HepG2 (cell line): ENCODE measurements around the gene PTPRN. TPM values are rescaled to one million over a fixed set of nuclear protein-coding genes. Genes with fewer than 3 reads are reported as not detected.

Experiments used
- ATAC-seq: fragments of 200-7000 bp; cut with Tn5 transposase; 3 replicates; pipeline ENCODE4 v1.9.1; 2020; ENCODE audit warnings: mild to moderate bottlenecking, moderate library complexity
- BruUV-seq: library from RNA; stranded (reverse); fragments of 400-500 nt; replicated peaks from 2 replicates; lab custom pipeline; 2021; lab: Mats Ljungman, UMichigan
- CTCF ChIA-PET: fragments of 300-600 bp; formaldehyde crosslinking; extraction: SDS; loops from one replicate; lab custom pipeline; 2021; ENCODE audit warnings: low total read pairs, inconsistent platforms, low intra/inter-chr PET ratio; lab: Yijun Ruan, JAX
- POLR2A ChIA-PET: fragments of 350-600 bp; sonication (Branson Sonifier 250); formaldehyde crosslinking; loops from one replicate; lab custom pipeline; 2020; ENCODE audit warnings: antibody characterized with exemption, inconsistent platforms; lab: Yijun Ruan, JAX
- DNase-seq: peaks from one replicate; pipeline ENCODE4 v3.0.0-alpha.2; 2015; ENCODE audit warnings: low spot score
- FAIRE-seq: peaks from 3 replicates; lab custom pipeline; 2011; peaks lifted over from hg19 to GRCh38; lab: Jason Lieb, UNC
- H2AFZ ChIP-seq: one replicate; pipeline ENCODE4 v1.6.1; 2011; ENCODE audit warnings: low read length, inconsistent platforms
- H3K27ac ChIP-seq: fragments of 300-600 bp; 3 replicates; pipeline ENCODE4 v1.8.0; 2011; ENCODE audit warnings: mixed run types, mild to moderate bottlenecking, mixed read lengths, low read length, inconsistent platforms; ENCODE audit not compliant: insufficient read depth; ENCODE audit errors: extremely low read length
- H3K27me3 ChIP-seq, 2 experiments: fragments of 200-600 bp in 1 of 2; 2 replicates in 1 of 2; 3 replicates in 1 of 2; pipeline versions ENCODE4 v1.6.0 to v1.8.0; 2011; ENCODE audit warnings: low read length in 2 of 2, mild to moderate bottlenecking in 2 of 2, moderate library complexity in 2 of 2, inconsistent platforms in 1 of 2; ENCODE audit not compliant: insufficient read depth in 2 of 2, control insufficient read depth in 1 of 2
- H3K36me3 ChIP-seq, 2 experiments: fragments of 200-600 bp in 1 of 2; replicated peaks in 1 of 2; 2 replicates in 1 of 2; 3 replicates in 1 of 2; pipeline versions ENCODE4 v1.5.1 to v1.8.0; 2011; ENCODE audit warnings: low read length in 2 of 2, inconsistent platforms in 1 of 2; ENCODE audit not compliant: insufficient read depth in 2 of 2, control insufficient read depth in 1 of 2
- H3K4me1 ChIP-seq: 2 replicates; pipeline ENCODE4 v1.5.1; 2012; ENCODE audit warnings: low read length, inconsistent platforms; ENCODE audit not compliant: insufficient read depth
- H3K4me2 ChIP-seq: 2 replicates; pipeline ENCODE4 v1.6.0; 2011; ENCODE audit warnings: low read depth, low read length, inconsistent platforms
- H3K4me3 ChIP-seq, 3 experiments: fragments of 200-600 bp in 1 of 3; sonication (generic), shearing (Covaris generic) in 1 of 3; replicated peaks in 1 of 3; 2 replicates each; pipeline ENCODE4 v1.5.1; 2011 to 2016; ENCODE audit warnings: low read length in 3 of 3, inconsistent platforms in 2 of 3, low read depth in 2 of 3, mild to moderate bottlenecking in 2 of 3, control low read depth in 1 of 3, mixed read lengths in 1 of 3; ENCODE audit not compliant: insufficient read depth in 1 of 3
- H3K79me2 ChIP-seq: one replicate; pipeline ENCODE4 v1.6.1; 2011; ENCODE audit warnings: low read length, inconsistent platforms; ENCODE audit not compliant: insufficient read depth
- H3K9ac ChIP-seq: 2 replicates; pipeline ENCODE4 v1.6.0; 2011; ENCODE audit warnings: mild to moderate bottlenecking, low read depth, low read length, inconsistent platforms; ENCODE audit not compliant: insufficient read depth
- H3K9me3 ChIP-seq: 2 replicates; pipeline ENCODE4 v1.5.1; 2012; ENCODE audit warnings: mild to moderate bottlenecking, low read length
- H4K20me1 ChIP-seq: 2 replicates; pipeline ENCODE4 v1.6.0; 2011; ENCODE audit warnings: inconsistent platforms, mild to moderate bottlenecking, low read length, moderate library complexity; ENCODE audit not compliant: insufficient read depth
- ADNP ChIP-seq: sonication (generic); formaldehyde crosslinking; IDR thresholded peaks from 2 replicates; pipeline ENCODE4 v1.4.0; 2020; ENCODE audit warnings: missing genetic modification reagents
- DMAP1 ChIP-seq: IDR thresholded peaks from 2 replicates; pipeline ENCODE4 v1.6.1; 2016
- FOSL1 ChIP-seq: sonication (generic); formaldehyde crosslinking; IDR thresholded peaks from 2 replicates; pipeline ENCODE4 v1.9.0; 2021; ENCODE audit warnings: missing genetic modification reagents, borderline replicate concordance
- HMGXB3 ChIP-seq: sonication (generic); formaldehyde crosslinking; IDR thresholded peaks from 2 replicates; pipeline ENCODE4 v1.4.0; 2020; ENCODE audit warnings: missing genetic modification reagents, borderline replicate concordance
- HNF4G ChIP-seq, 2 experiments: sonication (generic) in 1 of 2; formaldehyde crosslinking in 1 of 2; IDR thresholded peaks; 2 replicates each; pipeline versions ENCODE4 v1.4.0 to v1.6.1; 2011 to 2020; ENCODE audit warnings: borderline replicate concordance in 2 of 2, low read depth in 2 of 2, mild to moderate bottlenecking in 2 of 2, low read length in 1 of 2, missing genetic modification reagents in 1 of 2, moderate library complexity in 1 of 2
- JUNB ChIP-seq: sonication (generic); formaldehyde crosslinking; IDR thresholded peaks from 2 replicates; pipeline ENCODE4 v1.8.0; 2022; ENCODE audit warnings: missing genetic modification reagents, mild to moderate bottlenecking, borderline replicate concordance
- KLF16 ChIP-seq, 2 experiments: sonication (generic) in 1 of 2; formaldehyde crosslinking in 1 of 2; IDR thresholded peaks; 2 replicates each; pipeline versions ENCODE4 v1.6.1 to v1.8.0; 2016 to 2023; ENCODE audit warnings: missing genetic modification reagents in 2 of 2, missing compliant biosample characterization in 1 of 2
- NKX3-1 ChIP-seq: sonication (generic); formaldehyde crosslinking; IDR thresholded peaks from 2 replicates; pipeline ENCODE4 v1.5.0; 2020; ENCODE audit warnings: missing genetic modification reagents
- PAF1 ChIP-seq: IDR thresholded peaks from 2 replicates; pipeline ENCODE4 v1.6.1; 2016; ENCODE audit warnings: missing genetic modification reagents, missing compliant biosample characterization
- SIN3A ChIP-seq: IDR thresholded peaks from 2 replicates; pipeline ENCODE4 v1.6.1; 2011; ENCODE audit warnings: low read depth, mild to moderate bottlenecking, control low read depth, low read length, borderline replicate concordance
- SMYD3 ChIP-seq: sonication (generic); formaldehyde crosslinking; IDR thresholded peaks from 2 replicates; pipeline ENCODE4 v1.8.1; 2023; ENCODE audit warnings: mild to moderate bottlenecking, missing genetic modification reagents
- ZBTB8A ChIP-seq: sonication (generic); formaldehyde crosslinking; IDR thresholded peaks from 2 replicates; pipeline ENCODE4 v1.4.0; 2020; ENCODE audit warnings: mild to moderate bottlenecking, low read depth, missing genetic modification reagents, borderline replicate concordance
- ZNF136 ChIP-seq: sonication (generic); formaldehyde crosslinking; IDR thresholded peaks from 2 replicates; pipeline ENCODE4 v1.8.1; 2022; ENCODE audit warnings: low read depth, mild to moderate bottlenecking, moderate library complexity, missing genetic modification reagents
- ZNF501 ChIP-seq: sonication (generic); formaldehyde crosslinking; IDR thresholded peaks from 2 replicates; pipeline ENCODE4 v1.5.1; 2020; ENCODE audit warnings: mild to moderate bottlenecking, moderate library complexity, missing genetic modification reagents
- ZNF547 ChIP-seq: sonication (generic); formaldehyde crosslinking; IDR thresholded peaks from 2 replicates; pipeline ENCODE4 v1.5.1; 2020; ENCODE audit warnings: mild to moderate bottlenecking, missing genetic modification reagents
- ZNF598 ChIP-seq: sonication (generic); formaldehyde crosslinking; IDR thresholded peaks from 2 replicates; pipeline ENCODE4 v1.5.1; 2020; ENCODE audit warnings: mild to moderate bottlenecking, missing genetic modification reagents, borderline replicate concordance
- WGBS: methylation state at CpG from one replicate; pipeline ENCODE4 v1.1.6; 2017; ENCODE audit warnings: low lambda C conversion rate; 5-methylcytosine and 5-hydroxymethylcytosine counted together
- in situ Hi-C: cut with HindIII; loops from 2 replicates; pipeline ENCODE4 v1.10.0; 2017; ENCODE audit warnings: low pct_unique_long_range_greater_than_20kb; ENCODE audit not compliant: extremely low pct_ligation_motif_present
- intact Hi-C: fragments of 100-400 bp; cut with micrococcal nuclease; formaldehyde crosslinking; loops from one replicate; pipeline ENCODE4 v1.10.0; 2022; ENCODE audit not compliant: unreplicated experiment
- polyA plus RNA-seq, 8 experiments: library from polyadenylated mRNA; depleted of rRNA in 3 of 8; stranded (reverse) in 7 of 8; unstranded in 1 of 8; fragments of >200 nt; fragmentation: Illumina TruSeq in 4 of 8; extraction: Trizol in 4 of 8; gene quantifications; 2 replicates each; pipeline versions ENCODE4 v1.2.1 to v1.2.3, GENCODE V29; 2011 to 2016; ENCODE audit warnings: low read depth in 4 of 8, missing spikeins in 1 of 8, mixed read lengths in 1 of 8; ENCODE audit not compliant: insufficient read depth in 1 of 8
- total RNA-seq, 5 experiments: library from RNA; depleted of rRNA; stranded (reverse); fragments of >200 nt; fragmentation: Illumina TruSeq; extraction: Trizol; gene quantifications; 2 replicates each; pipeline ENCODE4 v1.2.3, GENCODE V29; 2016; ENCODE audit warnings: low read depth in 1 of 5
- TF ChIP-seq, protein P1 (sequence below): sonication (generic); formaldehyde crosslinking; IDR thresholded peaks from 2 replicates; pipeline ENCODE4 v1.4.0; 2020; ENCODE audit warnings: missing genetic modification reagents, low read depth, mild to moderate bottlenecking, borderline replicate concordance

PTPRN gene
- total and polyA plus RNA-seq, 2 of the 13 experiments (the other 11 are each of a cell fraction or from before 2014, with no cell fraction given) = 0.26 TPM; not detected in 1

DNA sequence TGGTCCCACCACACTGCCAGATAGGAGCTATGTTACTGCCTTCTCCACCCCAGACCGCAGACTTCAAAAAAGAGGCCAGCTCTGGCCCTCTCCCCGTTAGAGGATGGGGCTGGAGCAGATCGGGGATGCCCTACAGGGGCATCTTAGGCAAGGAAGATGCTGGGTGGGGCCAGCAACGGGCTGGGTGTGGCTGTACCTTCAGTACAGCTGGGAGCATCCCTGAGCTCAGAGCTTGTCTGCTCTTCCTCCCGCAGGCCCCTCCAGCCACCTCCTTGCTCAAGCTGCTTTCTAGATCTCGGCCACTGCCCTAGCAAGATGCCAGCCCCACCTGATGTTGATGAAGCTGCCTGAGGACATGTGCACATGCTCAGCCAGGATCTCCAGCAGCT is 9.8 kb downstream of the PTPRN start:
- no peaks in the 10 kb centered on the region for H3K36me3 ChIP-seq
- no peaks in the 10 kb centered on the region for H3K9me3 ChIP-seq
- 62% methylated on average over 5 of the region's 6 CpGs for WGBS
- peak overlapping the region; percentile 98 for H2AFZ ChIP-seq
- ChIA-PET POLR2A (interaction anchor here (1.4 kb wide), 1 partner anchor 50 kb away, joined by 3 read pairs; no protein-coding TSS in a partner anchor), CTCF (interaction anchor here (0.9 to 2.9 kb wide), 5 partner anchors 21 to 145 kb away, joined by 3 to 28 read pairs (median 11); partner anchors contain the start of genes ANKZF1, ATG9A, DNAJB2 and NHEJ1)
- H3K4me1 ChIP-seq = peaks cover 31% of the 10 kb centered on the region
- H3K4me3 ChIP-seq = peak overlapping the region in 1 of 3 experiments; percentile 76; a peak in 1 of 6 replicates
- H3K79me2 ChIP-seq = no peaks in the 10 kb centered on the region
- in situ Hi-C loops = loop anchor here (5.0 kb wide), 1 partner anchor 127 kb away; the partner anchor contains the start of gene SLC23A3
- intact Hi-C loops = loop anchor here (2.0 to 10.0 kb wide), 3 partner anchors 123 to 242 kb away; partner anchors contain the start of gene CNPPD1
- H3K27ac ChIP-seq = no peak overlapping the region
- no peak overlapping the region for H3K9ac ChIP-seq
- peaks cover 12 to 69% of the 10 kb centered on the region in 2 experiments for H3K27me3 ChIP-seq
- no peak for DNase-seq
- TF ChIP-seq PAF1 = no peak
- TF ChIP-seq ZNF547 = 0 out of 2 replicates have a peak, but pooled peaks have one; percentile 15
- TF ChIP-seq HMGXB3 = no peak
- TF ChIP-seq JUNB (CRISPR knock-in tag) = no peak
- no peak for TF ChIP-seq ZNF501
- no peak for TF ChIP-seq ADNP (CRISPR knock-in tag)
- no peak for TF ChIP-seq SMYD3 (CRISPR knock-in tag)
- TF ChIP-seq, protein P1, sequence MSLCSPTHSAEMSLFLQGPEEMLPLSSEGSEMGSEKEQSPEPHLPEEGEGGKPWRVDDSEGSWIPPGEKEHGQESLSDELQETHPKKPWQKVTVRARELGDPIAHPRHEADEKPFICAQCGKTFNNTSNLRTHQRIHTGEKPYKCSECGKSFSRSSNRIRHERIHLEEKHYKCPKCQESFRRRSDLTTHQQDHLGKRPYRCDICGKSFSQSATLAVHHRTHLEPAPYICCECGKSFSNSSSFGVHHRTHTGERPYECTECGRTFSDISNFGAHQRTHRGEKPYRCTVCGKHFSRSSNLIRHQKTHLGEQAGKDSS = 0 out of 2 replicates have a peak, but pooled peaks have one; percentile 15
- TF ChIP-seq DMAP1 (CRISPR knock-in tag) = no peak
- TF ChIP-seq NKX3-1 (CRISPR knock-in tag) = no peak
- 0 out of 2 replicates have a peak, but pooled peaks have one; percentile 12 for TF ChIP-seq ZBTB8A (CRISPR knock-in tag)
- 0 out of 2 replicates have a peak, but pooled peaks have one; percentile 5 for TF ChIP-seq SIN3A
- 0 out of 2 replicates have a peak, but pooled peaks have one; percentile 10 for TF ChIP-seq ZNF136 (CRISPR knock-in tag)
- TF ChIP-seq ZNF598 (CRISPR knock-in tag) = 0 out of 2 replicates have a peak, but pooled peaks have one; percentile 9
- no peak for TF ChIP-seq FOSL1
- 0 out of 4 replicates have a peak, but pooled peaks of 1 of the 2 experiments have one; percentile 73 for TF ChIP-seq KLF16 (CRISPR knock-in tag; IDR thresholded peaks at IDR 0.05)
- no peak for TF ChIP-seq HNF4G (IDR thresholded peaks at IDR 0.05; ENCODE audit: borderline replicate concordance, low read depth, low read length)
- no peak for TF ChIP-seq HNF4G (CRISPR knock-in tag; IDR thresholded peaks at IDR 0.05; ENCODE audit: borderline replicate concordance, low read depth)
- TF ChIP-seq, all 625 proteins: peak for 7
- BruUV-seq = no TSS peak
- Histone ChIP-seq H3K4me2 (peak overlapping the region; percentile 99), H4K20me1 (no peaks in the 10 kb centered on the region; the same call in 1 of the 2 replicates)
- FAIRE-seq (no peak), ATAC-seq (no peak)
